ENCODE results near the gene GPR142. TPM values are rescaled to one million over a fixed set of nuclear protein-coding genes. Genes with fewer than 3 reads are reported as not detected.

Gene GPR142
- total and polyA plus RNA-seq, 2 donors from 2014 or later, result not detected

DNA sequence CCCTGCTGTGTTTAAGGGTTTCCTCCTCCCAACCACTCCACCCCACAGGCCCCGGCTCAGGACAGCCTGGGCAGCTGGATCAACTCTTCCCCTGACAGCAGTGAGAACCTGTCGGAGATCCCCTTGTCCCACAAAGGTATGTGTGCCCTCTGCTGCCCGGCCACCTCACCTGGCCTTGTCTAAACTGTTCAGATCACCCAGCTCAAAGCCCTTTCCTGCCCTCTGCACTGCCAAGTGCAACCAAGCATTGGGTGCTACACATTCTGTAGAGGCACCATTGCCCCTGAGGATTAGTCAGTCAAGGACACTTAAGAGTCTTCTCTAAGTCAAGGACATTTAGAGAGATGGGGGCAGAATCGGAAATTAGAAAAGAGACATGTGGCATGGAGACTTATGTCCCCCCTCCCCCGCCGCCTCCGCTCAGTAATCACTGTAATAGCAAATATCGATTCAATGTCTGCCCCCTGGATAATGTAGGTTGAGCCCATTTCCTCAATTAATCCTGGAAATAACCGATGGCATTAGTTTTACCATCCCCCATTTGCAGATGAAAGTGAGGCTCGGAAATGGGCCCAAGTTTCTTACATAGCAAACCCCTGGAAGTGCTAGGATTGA, 13.8 kb upstream of the GPR142 start:
- FAIRE-seq (no peak), DNase-seq (no peak)
- H3K27ac ChIP-seq (ENCODE audit: low read depth in 2 of 2, low read length in 2 of 2), result no peak overlapping the region
- no peak overlapping the region for H3K9ac ChIP-seq (ENCODE audit: low read length in 3 of 3)
- no peak overlapping the region for H3K4me3 ChIP-seq (ENCODE audit: low read length in 3 of 3)
- TF ChIP-seq, protein P1, sequence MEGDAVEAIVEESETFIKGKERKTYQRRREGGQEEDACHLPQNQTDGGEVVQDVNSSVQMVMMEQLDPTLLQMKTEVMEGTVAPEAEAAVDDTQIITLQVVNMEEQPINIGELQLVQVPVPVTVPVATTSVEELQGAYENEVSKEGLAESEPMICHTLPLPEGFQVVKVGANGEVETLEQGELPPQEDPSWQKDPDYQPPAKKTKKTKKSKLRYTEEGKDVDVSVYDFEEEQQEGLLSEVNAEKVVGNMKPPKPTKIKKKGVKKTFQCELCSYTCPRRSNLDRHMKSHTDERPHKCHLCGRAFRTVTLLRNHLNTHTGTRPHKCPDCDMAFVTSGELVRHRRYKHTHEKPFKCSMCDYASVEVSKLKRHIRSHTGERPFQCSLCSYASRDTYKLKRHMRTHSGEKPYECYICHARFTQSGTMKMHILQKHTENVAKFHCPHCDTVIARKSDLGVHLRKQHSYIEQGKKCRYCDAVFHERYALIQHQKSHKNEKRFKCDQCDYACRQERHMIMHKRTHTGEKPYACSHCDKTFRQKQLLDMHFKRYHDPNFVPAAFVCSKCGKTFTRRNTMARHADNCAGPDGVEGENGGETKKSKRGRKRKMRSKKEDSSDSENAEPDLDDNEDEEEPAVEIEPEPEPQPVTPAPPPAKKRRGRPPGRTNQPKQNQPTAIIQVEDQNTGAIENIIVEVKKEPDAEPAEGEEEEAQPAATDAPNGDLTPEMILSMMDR (IDR thresholded peaks at IDR 0.05; ENCODE audit: borderline replicate concordance, extremely low read depth, insufficient read depth), result no peak
- H3K27me3 ChIP-seq (ENCODE audit: control insufficient read depth, insufficient read depth, low read length), result peaks cover 18% of the 10 kb centered on the region
- no peaks in the 10 kb centered on the region for H3K9me3 ChIP-seq (ENCODE audit: control insufficient read depth in 2 of 3, insufficient read depth in 1 of 3, low read length in 3 of 3)
- intact Hi-C loops (cut with DNase I), result no loop called here
- no peaks in the 10 kb centered on the region for H3K4me1 ChIP-seq (ENCODE audit: control insufficient read depth in 2 of 3, insufficient read depth in 2 of 3, low read depth in 1 of 3, low read length in 3 of 3)
- H3K36me3 ChIP-seq (ENCODE audit: control insufficient read depth in 2 of 3, insufficient read depth in 3 of 3, low read length in 3 of 3), result no peaks in the 10 kb centered on the region

DNA sequence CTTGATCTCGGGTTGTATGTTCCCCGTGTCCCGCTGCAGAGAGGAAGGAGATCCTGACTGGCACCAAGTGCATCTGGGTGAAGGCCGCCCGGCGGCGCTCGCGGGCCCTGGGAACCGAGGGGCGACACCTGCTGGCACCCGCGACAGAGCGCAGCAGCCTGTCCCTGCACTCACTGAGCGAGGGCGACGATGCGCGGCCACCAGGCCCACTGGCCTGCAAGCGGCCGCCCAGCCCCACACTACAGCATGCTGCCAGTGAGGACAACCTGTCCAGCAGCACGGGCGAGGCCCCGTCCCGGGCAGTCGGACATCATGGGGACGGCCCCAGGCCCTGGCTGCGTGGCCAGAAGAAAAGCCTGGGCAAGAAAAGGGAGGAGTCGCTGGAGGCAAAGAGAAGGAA, 13.2 kb upstream of the GPR142 start:
- no peaks in the 10 kb centered on the region for H3K36me3 ChIP-seq (ENCODE audit: control insufficient read depth in 2 of 3, insufficient read depth in 3 of 3, low read length in 3 of 3)
- DNase-seq, result peak in 3 of 5 donors; percentile 73 to 75 (median 75)
- H3K27me3 ChIP-seq (ENCODE audit: control insufficient read depth, insufficient read depth, low read length), result peaks cover 22% of the 10 kb centered on the region
- H3K9me3 ChIP-seq (ENCODE audit: control insufficient read depth in 2 of 3, insufficient read depth in 1 of 3, low read length in 3 of 3), result no peaks in the 10 kb centered on the region
- no peak overlapping the region for H3K9ac ChIP-seq (ENCODE audit: low read length in 3 of 3)
- H3K4me1 ChIP-seq (ENCODE audit: control insufficient read depth in 2 of 3, insufficient read depth in 2 of 3, low read depth in 1 of 3, low read length in 3 of 3), result no peaks in the 10 kb centered on the region
- no peak for FAIRE-seq
- no peak overlapping the region for H3K4me3 ChIP-seq (ENCODE audit: low read length in 3 of 3)
- intact Hi-C loops (cut with DNase I), result no loop called here
- TF ChIP-seq, protein P1 (IDR thresholded peaks at IDR 0.05; ENCODE audit: borderline replicate concordance, extremely low read depth, insufficient read depth), result peak; percentile 4
- H3K27ac ChIP-seq (ENCODE audit: low read depth in 2 of 2, low read length in 2 of 2), result no peak overlapping the region

DNA sequence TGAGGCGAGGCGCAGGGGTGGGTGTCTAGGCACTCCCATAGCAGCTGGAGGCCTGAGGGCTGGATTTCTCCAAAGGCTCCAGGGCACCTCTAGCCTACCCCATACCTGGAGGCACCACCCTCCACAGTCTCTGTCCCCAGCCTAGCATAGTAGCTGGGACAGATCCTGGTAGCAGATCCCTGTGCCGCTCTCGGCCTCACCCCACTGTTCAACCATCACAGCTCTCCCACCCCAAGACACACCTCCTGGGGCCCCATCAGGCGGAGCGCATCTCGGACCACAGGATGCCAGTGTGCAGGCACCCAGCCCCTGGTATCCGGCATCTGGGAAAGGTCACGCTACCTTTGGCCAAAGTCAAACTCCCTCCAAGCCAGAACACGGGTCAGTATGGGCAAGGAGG, 12.7 kb upstream of the GPR142 start:
- Histone ChIP-seq H3K27me3 (ENCODE audit: control insufficient read depth, insufficient read depth, low read length) (peaks cover 22% of the 10 kb centered on the region), H3K9me3 (ENCODE audit: control insufficient read depth in 2 of 3, insufficient read depth in 1 of 3, low read length in 3 of 3) (no peaks in the 10 kb centered on the region), H3K36me3 (ENCODE audit: control insufficient read depth in 2 of 3, insufficient read depth in 3 of 3, low read length in 3 of 3) (no peaks in the 10 kb centered on the region), H3K4me1 (ENCODE audit: control insufficient read depth in 2 of 3, insufficient read depth in 2 of 3, low read depth in 1 of 3, low read length in 3 of 3) (no peaks in the 10 kb centered on the region), H3K27ac (ENCODE audit: low read depth in 2 of 2, low read length in 2 of 2) (no peak overlapping the region), H3K4me3 (ENCODE audit: low read length in 3 of 3) (no peak overlapping the region), H3K9ac (ENCODE audit: low read length in 3 of 3) (no peak overlapping the region)
- TF ChIP-seq, protein P1 (IDR thresholded peaks at IDR 0.05; ENCODE audit: borderline replicate concordance, extremely low read depth, insufficient read depth), result no peak
- DNase-seq (no peak), FAIRE-seq (no peak)
- intact Hi-C loops (cut with DNase I), result no loop called here

DNA sequence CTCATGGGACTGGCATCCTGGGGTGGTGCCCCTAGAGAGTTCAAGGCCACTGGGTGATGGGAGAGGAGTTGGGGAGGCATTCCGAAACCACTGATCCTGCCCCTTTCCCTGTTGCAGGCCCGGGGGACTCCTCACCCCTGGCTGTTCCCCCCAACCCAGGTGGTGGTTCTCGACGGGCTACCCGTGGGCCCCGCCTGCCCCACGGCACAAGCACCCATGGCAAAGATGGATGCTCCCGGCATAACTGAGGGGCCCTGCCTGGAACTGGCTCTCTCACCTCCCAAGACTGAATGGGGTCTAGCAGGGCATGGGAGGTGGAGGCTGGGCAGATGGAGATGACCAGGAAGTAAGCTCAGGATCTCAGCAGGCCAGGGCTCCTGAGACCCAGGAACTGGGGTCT, 12.2 kb upstream of the GPR142 start:
- Histone ChIP-seq H3K36me3 (ENCODE audit: control insufficient read depth in 2 of 3, insufficient read depth in 3 of 3, low read length in 3 of 3) (no peaks in the 10 kb centered on the region), H3K9me3 (ENCODE audit: control insufficient read depth in 2 of 3, insufficient read depth in 1 of 3, low read length in 3 of 3) (no peaks in the 10 kb centered on the region), H3K9ac (ENCODE audit: low read length in 3 of 3) (no peak overlapping the region), H3K4me3 (ENCODE audit: low read length in 3 of 3) (no peak overlapping the region), H3K27me3 (ENCODE audit: control insufficient read depth, insufficient read depth, low read length) (peaks cover 22% of the 10 kb centered on the region), H3K27ac (ENCODE audit: low read depth in 2 of 2, low read length in 2 of 2) (no peak overlapping the region), H3K4me1 (ENCODE audit: control insufficient read depth in 2 of 3, insufficient read depth in 2 of 3, low read depth in 1 of 3, low read length in 3 of 3) (no peaks in the 10 kb centered on the region)
- DNase-seq (no peak), FAIRE-seq (no peak)
- TF ChIP-seq, protein P1 (IDR thresholded peaks at IDR 0.05; ENCODE audit: borderline replicate concordance, extremely low read depth, insufficient read depth), result no peak
- intact Hi-C loops (cut with DNase I), result no loop called here

Data from kidney (tissue), 14 donors.